ENCODE results near the gene SWSAP1.

SWSAP1 gene

GRCh38 chr19:11416346-11417052 lies 42.0 kb downstream of the SWSAP1 start:
- no peak for DNase-seq

- no peak for DNase-seq
Observed at GRCh38 chr19:11418094-11418548, 43.7 kb downstream of the SWSAP1 start.

GRCh38 chr19:11418549-11419506 lies 44.4 kb downstream of the SWSAP1 start, which contains the start of gene RGL3:
Gene RGL3 (minus strand): TSS chr19:11419314. CDS start chr19:11419278, 36 bp downstream.
- DNase-seq, result no peak

- DNase-seq, result no peak
Observed at GRCh38 chr19:11420429-11421370, 46.2 kb downstream of the SWSAP1 start.

- no peak for DNase-seq
Observed at GRCh38 chr19:11421371-11422098, 47.1 kb downstream of the SWSAP1 start.

GRCh38 chr19:11422163-11423065 lies 47.9 kb downstream of the SWSAP1 start:
- no peak for DNase-seq

GRCh38 chr19:11423164-11423790 lies 48.8 kb downstream of the SWSAP1 start:
- DNase-seq, result no peak

GRCh38 chr19:11423791-11424181 lies 49.3 kb downstream of the SWSAP1 start:
- no peak for DNase-seq

All from NCI-H446 treated with DMSO at 0.1 percent for 48 hours (cell line).